GM21737 (cell line): ENCODE results near the gene ABTB2.

Source experiments
- ATAC-seq: cut with Tn5 transposase; IDR thresholded peaks from one replicate; pipeline ENCODE4 v1.9.1; 2021; ENCODE audit warnings: mild to moderate bottlenecking, moderate library complexity; ENCODE audit not compliant: unreplicated experiment

The ABTB2 gene

GRCh38 chr11:34155757-34156062 lies 202.1 kb downstream of the ABTB2 start:
- ATAC-seq = no peak

- ATAC-seq = no peak
These were observed 202.6 kb downstream of the ABTB2 start for GRCh38 chr11:34155057-34155756.

DNA sequence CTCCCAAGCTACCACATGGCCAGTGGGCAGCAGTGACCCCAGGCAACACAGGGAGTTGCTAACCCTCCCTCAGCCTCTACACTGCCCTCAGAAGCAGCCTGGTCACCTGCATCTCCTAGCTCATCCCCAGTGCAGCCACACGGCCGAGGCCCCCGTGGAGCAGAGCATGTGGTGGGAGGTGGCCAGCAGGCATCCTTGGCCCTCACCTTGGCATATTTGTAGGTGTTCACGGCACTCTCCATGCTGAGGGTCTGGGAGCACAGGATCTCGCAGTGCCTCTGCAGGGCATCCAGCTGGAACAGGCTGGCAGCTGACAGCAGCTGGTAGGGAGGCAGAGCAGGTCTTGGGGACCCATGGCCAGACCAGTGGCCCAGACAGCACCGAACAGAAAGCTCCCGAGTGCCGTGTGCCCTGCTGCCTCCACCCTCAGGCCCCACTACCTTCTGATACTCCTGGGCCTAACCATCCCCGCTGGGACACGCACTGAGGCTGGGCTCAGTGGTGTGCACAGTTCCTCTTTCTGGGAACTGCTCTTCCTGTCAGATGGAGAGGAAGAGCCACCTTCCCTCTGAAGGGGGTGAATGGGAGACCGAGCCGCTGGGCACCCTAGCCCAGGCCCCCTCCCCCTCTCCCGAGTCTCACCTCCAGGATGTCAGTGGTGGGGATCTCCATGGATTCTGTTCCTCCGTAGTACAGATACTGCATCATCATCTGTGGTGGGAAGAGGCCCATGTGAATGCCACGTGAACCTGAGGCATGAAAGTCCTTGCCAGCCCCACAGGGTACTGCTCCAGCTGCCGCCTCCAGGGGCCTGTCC lies 203.5 kb downstream of the ABTB2 start:
- ATAC-seq = peak; percentile 72

DNA sequence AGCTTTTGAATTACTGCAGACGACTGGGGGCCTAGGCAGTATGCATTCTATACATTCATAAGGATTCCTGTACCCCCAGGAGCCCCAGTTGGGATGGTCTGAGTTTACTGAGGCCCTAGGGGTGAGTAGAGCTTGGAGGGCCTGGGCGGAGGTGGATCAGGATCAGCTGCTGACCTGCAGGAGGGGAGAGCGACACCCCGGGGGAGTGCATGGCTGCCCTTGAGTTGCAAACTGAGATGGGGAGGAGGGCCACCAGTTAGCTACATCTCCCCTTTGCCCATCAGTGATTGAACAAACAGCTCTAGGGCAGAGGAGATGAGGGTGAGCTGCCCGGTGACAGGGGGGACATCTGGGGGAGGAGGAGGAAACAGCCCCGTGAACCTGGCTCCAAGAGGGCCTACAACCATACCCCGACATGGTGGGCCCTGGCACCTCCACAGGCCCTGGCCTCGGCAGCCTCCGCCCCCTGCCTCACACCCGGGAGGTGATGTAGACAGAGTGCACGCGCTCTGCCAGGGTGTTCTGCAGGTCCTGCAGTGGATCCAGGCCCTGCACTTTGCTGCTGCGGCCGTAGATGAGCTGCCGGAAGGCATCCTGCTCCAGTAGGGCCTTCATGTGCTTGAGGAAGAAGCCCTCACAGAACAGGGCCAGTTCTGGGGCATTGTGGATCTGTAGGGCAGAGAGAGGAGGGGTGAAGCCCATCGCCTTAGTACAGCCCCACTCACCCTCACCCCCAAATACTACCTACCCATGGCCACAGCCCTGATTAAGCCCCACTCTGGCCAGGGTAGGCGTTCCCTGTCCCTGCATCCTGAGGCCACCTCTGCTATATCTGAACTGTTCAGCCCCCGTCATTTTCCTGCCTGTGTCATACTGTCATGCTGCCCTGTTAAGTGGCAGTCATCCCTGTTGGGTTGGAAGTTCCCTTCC lies 205.6 kb downstream of the ABTB2 start:
- ATAC-seq = no peak

DNA sequence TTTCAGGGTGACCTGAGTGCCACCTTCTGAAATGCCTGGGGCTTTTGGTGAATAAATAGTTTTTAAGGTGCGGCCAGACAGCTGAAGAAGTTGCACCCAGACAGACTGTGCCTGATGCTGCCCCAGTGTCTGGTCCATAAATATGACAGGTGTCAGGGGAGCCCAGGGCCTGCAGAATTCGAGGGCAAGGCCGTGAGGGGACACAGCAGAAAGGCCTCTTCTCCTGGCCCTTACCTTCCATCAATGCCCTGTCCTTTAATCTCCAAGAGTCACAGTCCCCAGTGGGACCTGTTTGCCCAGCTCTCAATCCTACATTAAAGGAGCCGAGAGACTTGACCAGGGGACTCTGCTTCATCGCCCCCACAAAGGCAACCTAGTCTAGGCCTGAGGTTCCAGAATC lies 206.6 kb downstream of the ABTB2 start:
- no peak for ATAC-seq

GRCh38 chr11:34150494-34151151 lies 207.2 kb downstream of the ABTB2 start:
- no peak for ATAC-seq

- no peak for ATAC-seq
These were observed 208.0 kb downstream of the ABTB2 start for GRCh38 chr11:34149786-34150185.

- ATAC-seq = no peak
These were observed 208.5 kb downstream of the ABTB2 start for GRCh38 chr11:34149274-34149673.

DNA sequence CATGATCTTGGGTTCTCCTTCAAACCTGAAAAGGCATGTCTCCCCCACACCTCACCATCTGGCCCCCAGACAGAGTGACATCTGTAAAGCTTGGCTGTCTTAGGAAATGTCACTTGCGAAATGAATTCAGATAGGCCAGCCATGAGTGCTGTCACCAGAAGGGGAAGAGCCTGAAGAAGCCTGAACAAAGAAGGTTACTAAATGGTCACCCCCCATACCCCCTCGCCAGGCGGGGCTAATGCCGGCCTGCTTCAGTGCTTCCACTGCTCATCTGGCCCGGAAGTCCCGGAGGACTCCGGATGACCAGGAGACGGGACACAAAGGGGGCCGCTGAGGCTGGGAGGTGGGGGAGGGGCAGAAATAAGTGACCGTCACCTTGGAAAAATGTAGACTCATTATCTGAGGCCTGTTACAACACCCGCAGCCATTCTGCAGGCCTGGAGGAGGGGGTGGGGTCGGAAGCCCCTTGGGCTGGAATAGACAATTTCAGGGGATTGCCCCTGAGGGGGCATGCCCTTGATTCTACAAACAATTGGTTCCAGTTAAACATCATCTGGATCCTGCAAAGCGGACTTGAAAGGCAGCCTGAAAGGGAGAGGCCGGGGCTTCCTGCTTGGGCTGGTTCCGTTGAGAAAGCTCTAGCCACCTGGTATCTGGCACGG lies 209.2 kb downstream of the ABTB2 start:
- no peak for ATAC-seq

DNA sequence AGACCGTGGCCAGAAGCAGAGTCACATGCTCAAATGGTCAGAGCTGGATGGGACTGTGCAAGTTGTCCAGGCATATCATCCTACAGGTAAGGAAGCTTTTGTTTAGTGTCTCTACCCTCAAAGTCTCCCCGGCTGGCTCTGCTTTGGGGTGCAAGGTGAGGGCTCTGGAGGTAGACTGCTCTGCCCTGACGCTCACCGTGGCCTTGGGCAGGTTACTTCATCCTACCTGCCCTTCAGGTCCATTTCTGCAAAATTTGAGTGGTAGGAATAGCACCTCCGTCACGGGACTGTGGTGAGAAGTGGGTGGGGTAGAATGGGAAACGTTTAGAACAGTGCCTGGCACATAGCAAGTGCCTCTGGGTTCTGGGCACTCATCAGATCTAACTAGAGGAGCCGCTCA lies 210.2 kb downstream of the ABTB2 start:
- no peak for ATAC-seq

DNA sequence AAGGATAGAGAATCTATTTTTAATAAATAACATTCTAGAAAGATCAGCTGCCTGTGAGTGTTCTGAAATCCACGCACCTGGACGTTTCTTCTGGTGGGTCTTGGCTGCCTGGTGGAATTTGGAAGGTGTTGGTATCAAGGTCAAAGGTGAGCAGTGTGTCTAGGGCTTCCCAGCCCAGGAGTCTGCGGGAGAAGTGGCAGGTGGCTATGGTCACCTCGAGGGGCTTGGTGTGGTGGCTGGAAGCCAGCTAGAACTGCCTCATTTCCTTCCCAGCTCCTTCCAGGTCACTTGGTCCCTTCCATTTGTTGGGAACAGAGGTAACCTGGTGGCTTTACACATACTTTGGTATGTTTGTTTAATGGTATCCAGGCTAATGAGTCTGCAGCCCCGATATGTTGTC lies 210.9 kb downstream of the ABTB2 start:
- ATAC-seq = no peak

GRCh38 chr11:34146411-34146810 lies 211.4 kb downstream of the ABTB2 start:
- no peak for ATAC-seq

DNA sequence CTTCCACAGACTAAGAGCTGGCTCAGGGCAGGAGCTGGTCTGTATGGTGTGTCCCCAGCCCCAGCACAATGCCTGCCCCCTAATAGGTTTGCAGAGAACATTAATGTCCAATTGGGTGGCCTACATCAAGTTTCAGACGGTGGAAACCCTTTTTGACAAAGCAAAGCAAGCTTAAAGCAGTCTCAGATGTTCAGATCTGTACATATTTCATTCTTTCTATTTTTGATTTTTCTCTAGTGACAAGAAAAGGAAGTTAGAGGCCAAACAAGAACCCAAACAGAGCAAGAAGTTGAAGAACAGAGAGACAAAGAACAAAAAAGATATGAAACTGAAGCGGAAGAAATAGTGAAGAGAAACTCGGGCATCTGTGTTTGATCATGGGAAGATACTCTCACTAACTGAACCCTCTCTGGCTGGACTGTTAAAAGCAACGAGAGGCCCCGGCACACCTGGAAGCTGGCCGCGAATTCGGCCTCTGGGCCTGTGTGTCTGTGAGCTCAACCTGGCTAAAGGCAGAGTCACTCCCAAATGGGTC lies 211.9 kb downstream of the ABTB2 start:
- ATAC-seq = no peak

DNA sequence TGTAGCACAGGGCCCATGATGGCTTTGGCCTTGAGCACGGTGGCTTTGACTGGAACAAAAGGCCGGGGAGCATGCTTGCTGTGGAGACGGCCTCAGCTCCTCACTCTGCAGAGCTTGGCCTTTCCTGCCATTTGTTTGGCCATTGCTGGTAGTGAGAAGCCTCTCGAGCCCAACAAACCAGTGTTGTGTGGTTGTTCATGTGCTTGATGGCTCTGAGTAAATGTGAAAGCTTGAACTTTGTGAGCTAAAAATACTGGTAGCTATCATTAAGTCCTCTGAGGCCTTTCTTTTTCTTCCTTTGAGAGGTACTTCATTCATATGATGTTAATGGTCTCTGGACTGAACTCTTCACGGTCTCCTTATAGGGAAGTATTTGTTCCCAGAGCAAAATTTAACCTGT lies 212.7 kb downstream of the ABTB2 start:
- peak; percentile 45 for ATAC-seq

- no peak for ATAC-seq
These were observed 214.8 kb downstream of the ABTB2 start for GRCh38 chr11:34143048-34143447.

GRCh38 chr11:34140149-34140548 lies 217.7 kb downstream of the ABTB2 start:
- ATAC-seq = no peak

DNA sequence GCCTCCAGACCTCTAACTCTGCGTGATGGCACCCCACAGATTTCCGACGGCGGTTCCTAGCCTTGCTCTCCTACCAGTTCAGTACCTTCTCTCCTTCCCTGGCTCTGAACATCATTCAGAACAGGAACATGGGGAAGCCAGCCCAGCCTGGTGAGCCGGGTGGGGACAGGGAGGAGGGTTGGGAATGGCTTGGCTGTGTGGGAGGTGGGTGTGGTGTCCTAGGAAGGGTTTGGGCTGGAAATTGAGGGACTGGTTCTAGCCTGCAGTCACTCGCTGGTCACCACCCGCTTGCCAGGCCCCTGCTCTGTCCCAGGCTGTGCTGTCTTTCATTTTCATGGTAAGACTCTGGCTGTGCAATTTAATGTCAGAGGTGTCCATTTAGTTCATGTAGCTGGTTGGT lies 218.5 kb downstream of the ABTB2 start:
- no peak for ATAC-seq

DNA sequence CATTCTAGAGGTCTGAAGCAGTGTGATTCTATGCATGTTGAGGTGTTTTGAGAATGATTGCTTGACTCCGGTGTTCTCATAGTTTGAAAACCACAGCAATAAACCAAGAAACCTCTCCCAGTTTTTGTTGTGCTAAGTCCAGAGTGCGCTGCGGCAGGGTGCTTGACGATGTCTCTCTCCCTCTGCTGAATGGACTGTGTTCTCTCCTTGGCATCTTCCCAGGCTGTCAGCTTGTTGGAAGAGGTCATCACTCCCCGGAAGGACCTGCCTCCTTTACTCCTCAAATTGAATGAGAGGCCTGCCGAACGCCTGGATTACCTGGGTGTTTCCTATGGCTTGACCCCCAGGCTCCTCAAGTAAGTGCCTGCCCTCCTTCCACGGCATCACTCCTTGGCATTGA lies 221.4 kb downstream of the ABTB2 start:
- no peak for ATAC-seq

DNA sequence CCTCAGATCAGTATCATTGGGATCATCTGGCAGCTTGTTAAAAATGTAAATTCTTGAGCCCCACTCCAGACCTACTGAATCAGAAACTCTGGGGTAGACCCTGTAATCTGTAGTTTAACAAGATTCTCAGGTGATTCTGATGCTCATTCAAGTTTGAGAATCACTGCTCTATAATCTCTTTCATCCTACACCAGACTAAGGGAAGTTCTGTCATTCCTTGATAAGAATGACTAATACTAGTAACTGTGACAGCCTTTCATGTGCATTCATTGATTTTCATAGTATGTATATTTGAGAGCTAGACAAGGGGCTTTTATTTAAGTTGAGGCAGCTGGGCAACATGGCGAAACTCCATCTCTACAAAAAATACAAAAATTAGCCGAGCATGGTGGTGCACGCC lies 222.4 kb downstream of the ABTB2 start:
- no peak for ATAC-seq

GRCh38 chr11:34134765-34135164 lies 223.0 kb downstream of the ABTB2 start:
- no peak for ATAC-seq
